ENCODE results near the gene HLA-DPA1.

- TF ChIP-seq, protein P1, sequence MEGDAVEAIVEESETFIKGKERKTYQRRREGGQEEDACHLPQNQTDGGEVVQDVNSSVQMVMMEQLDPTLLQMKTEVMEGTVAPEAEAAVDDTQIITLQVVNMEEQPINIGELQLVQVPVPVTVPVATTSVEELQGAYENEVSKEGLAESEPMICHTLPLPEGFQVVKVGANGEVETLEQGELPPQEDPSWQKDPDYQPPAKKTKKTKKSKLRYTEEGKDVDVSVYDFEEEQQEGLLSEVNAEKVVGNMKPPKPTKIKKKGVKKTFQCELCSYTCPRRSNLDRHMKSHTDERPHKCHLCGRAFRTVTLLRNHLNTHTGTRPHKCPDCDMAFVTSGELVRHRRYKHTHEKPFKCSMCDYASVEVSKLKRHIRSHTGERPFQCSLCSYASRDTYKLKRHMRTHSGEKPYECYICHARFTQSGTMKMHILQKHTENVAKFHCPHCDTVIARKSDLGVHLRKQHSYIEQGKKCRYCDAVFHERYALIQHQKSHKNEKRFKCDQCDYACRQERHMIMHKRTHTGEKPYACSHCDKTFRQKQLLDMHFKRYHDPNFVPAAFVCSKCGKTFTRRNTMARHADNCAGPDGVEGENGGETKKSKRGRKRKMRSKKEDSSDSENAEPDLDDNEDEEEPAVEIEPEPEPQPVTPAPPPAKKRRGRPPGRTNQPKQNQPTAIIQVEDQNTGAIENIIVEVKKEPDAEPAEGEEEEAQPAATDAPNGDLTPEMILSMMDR (conservative IDR thresholded peaks at IDR 0.05 in 1 of 2, IDR thresholded peaks at IDR 0.05 in 1 of 2; ENCODE audit: low read depth in 1 of 2, low read length in 2 of 2): no peak
- no peak for TF ChIP-seq EZH2 (IDR thresholded peaks at IDR 0.05; ENCODE audit: low read length, missing control alignments)
Observed at GRCh38 chr6:33061987-33062386, 11.5 kb downstream of the HLA-DPA1 start.
